GM19239 (cell line): ENCODE results near the gene ZPBP.

Experiments used
- DNase-seq: peaks from one replicate; pipeline ENCODE4 v3.0.0; 2011; ENCODE audit warnings: low spot score; ENCODE audit not compliant: insufficient read length
- FAIRE-seq: peaks from 2 replicates; lab custom pipeline; 2011; peaks lifted over from hg19 to GRCh38; lab: Jason Lieb, UNC

The ZPBP gene, protein sequence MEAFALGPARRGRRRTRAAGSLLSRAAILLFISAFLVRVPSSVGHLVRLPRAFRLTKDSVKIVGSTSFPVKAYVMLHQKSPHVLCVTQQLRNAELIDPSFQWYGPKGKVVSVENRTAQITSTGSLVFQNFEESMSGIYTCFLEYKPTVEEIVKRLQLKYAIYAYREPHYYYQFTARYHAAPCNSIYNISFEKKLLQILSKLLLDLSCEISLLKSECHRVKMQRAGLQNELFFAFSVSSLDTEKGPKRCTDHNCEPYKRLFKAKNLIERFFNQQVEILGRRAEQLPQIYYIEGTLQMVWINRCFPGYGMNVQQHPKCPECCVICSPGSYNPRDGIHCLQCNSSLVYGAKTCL

GRCh38 chr7:50092579-50093491 is at the start of gene ZPBP:
Gene ZPBP (minus strand): TSS chr7:50093246. CDS start chr7:50093194, 52 bp downstream.
- FAIRE-seq (peak; percentile 97), DNase-seq (peak; percentile 25)

DNA sequence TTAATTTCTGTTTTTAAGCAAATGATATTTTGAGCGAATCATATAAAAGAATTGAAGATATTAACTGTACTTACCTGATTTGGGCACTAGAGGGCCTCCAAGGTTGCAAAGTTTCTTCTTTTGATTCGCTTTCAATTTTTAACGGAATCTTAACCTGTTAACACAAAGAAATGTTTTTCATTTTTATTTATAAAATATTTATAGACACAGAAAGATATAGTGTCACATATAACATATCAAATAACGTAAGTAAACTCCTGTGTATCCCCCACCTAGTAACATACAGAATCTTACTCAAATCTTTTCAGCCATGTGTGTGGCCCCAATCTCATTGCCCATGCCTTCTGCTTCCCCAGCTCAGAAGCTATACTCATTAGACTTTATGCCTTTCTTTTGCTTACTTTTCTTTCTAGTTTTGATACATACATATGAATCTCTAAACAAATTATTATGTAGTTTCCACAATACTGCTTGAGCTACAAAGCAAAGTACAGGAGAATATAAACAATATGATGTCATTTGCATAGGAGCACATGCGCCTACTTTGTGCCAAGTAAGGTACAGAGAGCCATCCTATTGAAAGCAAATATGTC is 49.5 kb upstream of the ZPBP start:
- DNase-seq = no peak
- FAIRE-seq = peak; percentile 92

GRCh38 chr7:50141854-50142253 is 48.8 kb upstream of the ZPBP start:
- FAIRE-seq (no peak), DNase-seq (no peak)

DNA sequence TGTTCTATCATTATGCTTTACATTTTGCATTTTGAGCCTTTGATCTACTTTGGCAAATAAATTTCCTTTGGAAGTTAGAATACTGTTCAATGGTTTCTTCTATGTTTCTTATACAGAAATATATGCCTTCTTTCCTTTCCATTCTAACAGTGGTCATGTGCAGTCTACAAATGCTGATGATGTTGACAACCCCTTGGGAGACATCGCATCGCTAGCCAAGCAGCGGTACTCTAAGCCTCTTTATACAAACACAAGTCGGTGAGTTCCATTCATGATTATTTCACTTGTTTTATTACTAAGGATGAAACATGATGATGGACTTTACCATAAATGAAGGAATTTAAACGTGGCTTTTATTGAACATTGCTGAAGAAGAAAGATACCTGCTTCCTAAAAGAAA is 48.1 kb upstream of the ZPBP start:
- FAIRE-seq = peak; percentile 28
- no peak for DNase-seq

DNA sequence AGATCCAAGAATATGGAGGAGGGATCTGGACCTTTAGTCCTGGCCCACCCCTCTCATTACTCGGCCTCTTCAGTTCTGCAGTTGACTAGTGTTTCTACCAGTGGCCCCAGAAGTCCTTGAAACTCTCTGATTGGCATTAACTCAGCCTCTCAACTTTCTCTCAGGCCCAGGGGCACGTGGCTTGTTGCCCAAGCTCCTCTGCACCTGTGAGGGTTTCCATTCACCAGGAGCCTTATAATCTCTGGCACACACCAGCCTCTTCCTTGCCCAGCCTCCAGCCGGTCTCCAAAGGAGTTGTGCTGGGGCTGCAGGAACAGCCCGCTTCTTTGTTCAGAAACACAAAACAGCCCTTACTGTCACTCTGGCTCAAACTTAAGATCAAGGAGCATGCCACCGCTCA is 47.6 kb upstream of the ZPBP start:
- no peak for FAIRE-seq
- DNase-seq = no peak

GRCh38 chr7:50138101-50138500 is 45.1 kb upstream of the ZPBP start:
- no peak for DNase-seq
- no peak for FAIRE-seq

- FAIRE-seq (no peak), DNase-seq (no peak)
Measured at GRCh38 chr7:50125766-50126165, 32.7 kb upstream of the ZPBP start.

GRCh38 chr7:50121286-50121685 is 28.2 kb upstream of the ZPBP start:
- DNase-seq (no peak), FAIRE-seq (peak; percentile 47)

- DNase-seq (no peak), FAIRE-seq (peak; percentile 77)
Measured at GRCh38 chr7:50119815-50120637, 27.0 kb upstream of the ZPBP start.

DNA sequence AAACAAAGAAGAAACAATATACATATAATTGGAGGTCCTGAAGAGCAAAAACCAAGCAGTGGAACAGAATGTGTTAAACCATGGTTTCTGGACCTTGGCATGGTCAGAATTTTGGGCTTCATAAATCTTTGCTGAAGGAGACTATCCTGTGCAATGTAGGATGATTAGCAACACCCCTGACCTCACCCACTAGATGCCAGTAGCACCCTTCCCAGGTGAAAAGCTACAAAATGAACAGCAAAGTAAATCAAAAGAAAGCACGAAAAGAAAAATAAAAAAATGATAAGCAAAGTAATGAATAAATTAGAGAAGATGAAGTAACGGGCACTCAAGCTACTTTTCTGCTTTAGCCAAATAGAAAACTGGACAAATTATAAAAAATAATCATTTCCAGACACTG is 19.2 kb upstream of the ZPBP start:
- FAIRE-seq = no peak
- no peak for DNase-seq

DNA sequence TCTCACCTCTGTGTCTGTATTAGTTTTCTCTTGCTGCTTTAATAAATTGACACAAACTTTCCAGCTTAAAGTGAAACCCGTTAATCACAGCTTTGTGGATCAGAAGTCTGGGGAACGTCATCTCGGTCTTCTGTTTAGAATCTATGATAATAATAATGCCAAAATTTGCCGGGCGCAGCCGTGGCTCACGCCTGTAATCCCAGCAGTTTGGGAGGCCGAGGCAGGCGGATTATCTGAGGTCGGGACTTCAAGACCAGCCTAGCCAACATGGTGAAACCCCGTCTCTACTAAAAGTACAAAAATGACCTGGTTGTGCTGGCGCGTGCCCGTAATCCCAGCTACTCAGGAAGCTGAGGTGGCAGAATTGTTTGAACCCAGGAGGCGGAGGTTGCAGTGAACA is 8.8 kb upstream of the ZPBP start:
- FAIRE-seq = no peak
- no peak for DNase-seq

DNA sequence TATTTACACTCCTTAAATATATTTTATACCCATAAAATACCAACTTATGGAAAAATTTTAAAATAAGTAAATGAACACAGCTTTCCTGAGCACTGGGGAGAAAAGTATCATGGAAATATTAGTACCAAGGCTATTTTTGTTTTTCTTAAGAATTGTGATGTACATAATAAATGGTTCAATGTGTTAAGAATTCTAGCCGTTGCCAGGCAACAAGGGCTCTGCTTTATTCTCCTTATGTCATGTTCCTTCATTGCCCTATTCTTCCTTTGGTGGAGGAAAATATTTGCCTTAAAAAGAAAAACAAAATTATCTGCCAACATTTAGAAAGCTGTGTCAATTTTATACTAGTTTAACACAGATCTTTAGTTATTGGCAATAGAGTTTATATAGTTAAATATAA is 2.6 kb upstream of the ZPBP start:
- FAIRE-seq = no peak
- no peak for DNase-seq

DNA sequence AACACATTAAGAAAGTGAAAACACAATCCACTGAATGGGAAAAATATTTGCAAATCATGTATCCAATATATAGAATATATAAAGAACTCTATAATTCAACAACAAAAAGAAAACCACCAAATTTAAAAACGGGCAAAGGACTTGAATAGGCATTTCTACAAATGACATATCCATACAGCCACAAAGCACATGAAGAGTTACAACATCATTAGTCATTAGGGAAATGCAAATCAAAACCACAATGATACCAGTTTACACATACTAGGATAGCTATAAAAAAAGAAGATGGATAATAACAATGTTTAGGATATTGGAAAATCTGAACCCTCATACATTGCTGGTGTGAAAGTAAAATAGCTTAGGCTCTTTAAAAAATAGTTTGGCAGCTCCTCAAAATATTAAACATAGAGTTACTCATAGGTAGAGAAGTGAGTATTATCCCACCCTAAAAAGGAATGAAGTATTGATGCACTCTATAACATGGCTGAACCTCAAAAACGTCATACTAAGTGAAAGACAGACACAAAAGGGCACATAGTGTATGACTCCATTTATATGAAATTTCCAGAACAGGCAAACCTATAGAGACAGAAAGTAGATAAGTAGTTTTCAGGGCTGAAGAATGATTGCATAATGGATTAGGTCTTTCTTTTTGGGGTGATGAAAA is 4.5 kb downstream of the ZPBP start:
- FAIRE-seq (no peak), DNase-seq (no peak)

DNA sequence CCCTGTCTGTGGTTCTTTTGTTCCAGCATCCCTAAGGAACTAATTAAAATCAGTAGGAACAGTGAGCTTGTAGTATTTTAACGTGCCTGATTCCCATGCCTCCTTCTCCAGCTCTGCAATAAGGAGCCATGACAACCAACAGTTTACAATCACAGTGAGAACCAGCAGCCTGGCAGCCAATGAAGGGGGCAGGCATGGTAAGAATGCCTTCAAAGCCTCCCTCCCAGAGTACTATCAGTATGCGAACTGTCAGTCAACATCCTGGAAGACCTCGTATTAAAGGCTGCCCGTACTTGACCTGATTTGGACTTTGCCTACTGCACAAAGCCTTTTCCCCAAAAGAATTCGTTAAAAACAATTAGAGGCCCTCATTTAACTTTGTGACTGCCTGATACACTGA is 7.7 kb downstream of the ZPBP start:
- DNase-seq (no peak), FAIRE-seq (no peak)

DNA sequence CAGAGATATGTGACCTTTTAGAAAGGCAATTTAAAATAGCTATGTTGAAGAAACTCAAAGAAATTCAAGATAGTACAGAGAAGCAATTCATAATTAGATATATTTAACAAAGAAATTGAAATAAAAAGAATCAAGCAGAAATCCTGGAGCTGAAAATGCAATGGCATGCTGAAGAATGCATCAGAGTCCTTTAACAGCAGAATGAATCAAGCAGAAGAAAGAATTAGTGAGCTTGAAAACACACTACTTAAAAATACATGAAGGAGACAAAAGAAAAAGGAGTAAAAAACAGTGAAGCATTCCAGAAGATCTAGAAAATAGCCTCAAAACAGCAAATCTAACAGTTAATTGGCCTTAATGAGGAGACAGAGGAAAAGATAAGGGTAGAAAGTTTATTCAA is 20.0 kb downstream of the ZPBP start:
- DNase-seq (no peak), FAIRE-seq (no peak)

DNA sequence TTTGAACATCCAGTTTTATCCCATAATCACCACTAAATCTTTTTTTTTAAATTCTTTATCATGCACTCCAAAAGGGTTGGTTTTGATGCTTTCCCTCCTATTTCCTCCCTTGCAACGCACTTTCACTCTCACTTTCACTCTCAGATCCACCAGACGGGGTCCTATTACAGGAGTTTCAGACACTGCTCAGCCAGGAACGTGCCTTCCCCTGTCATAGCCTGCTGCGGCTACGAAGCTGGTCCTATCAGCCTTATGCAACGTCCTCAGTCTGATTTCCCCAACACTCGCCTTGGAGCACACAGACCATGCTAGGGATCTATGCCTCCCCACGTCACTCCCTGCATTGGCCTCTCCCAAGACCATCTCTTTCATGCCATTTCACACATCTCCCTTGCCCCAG is 23.4 kb downstream of the ZPBP start:
- no peak for DNase-seq
- no peak for FAIRE-seq

GRCh38 chr7:50068850-50069551 is 24.0 kb downstream of the ZPBP start:
- no peak for FAIRE-seq
- no peak for DNase-seq

DNA sequence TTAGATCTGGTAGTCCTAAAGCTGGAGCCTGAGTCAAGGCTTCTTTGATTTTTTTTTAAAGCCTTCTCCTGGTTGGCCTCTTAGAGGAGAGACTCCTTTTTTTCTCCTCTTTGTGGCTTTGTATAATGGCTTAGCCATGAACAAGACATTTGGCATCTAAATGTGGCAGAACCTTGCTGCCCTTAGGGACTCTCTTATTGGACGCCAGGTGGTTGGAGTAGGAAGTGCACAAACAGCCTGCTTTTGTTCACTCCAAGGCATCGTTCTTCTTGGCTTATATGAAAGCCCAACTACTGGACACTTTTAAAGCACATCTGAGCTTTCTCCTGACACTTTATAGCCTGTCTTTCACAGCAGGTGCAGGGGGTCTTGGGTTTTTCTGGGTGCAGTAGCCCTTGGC is 25.0 kb downstream of the ZPBP start:
- DNase-seq = no peak
- peak; percentile 31 for FAIRE-seq

GRCh38 chr7:50062951-50063350 is 30.1 kb downstream of the ZPBP start:
- DNase-seq (no peak), FAIRE-seq (no peak)
